Lower leg skin (tissue), 4 donors: ENCODE data around the gene FRS2. TPM values are rescaled to one million over a fixed set of nuclear protein-coding genes. Genes with fewer than 3 reads are reported as not detected.
"Not testable (repeated sequence)": the region's sequence is repeated elsewhere in the genome, so short reads cannot be mapped to it uniquely, and the experiment has no call there.

Experiments used
- DNase-seq, 2 donors: peaks; one replicate each; pipeline ENCODE4 v3.0.0-alpha.2; 2019; ENCODE audit warnings: low spot score in 2 of 2
- H3K4me3 ChIP-seq: fragments of 200-600 bp; sonication (generic); 2 replicates; pipeline ENCODE4 v1.5.1; 2017; ENCODE audit warnings: mild to moderate bottlenecking, low read depth; ENCODE audit not compliant: poor library complexity, severe bottlenecking
- CTCF ChIP-seq, 3 donors: fragments of 450-650 bp; IDR thresholded peaks; one replicate each; pipeline ENCODE4 v1.5.1; 2016; ENCODE audit warnings: antibody characterized with exemption in 3 of 3, mild to moderate bottlenecking in 3 of 3, moderate library complexity in 2 of 3
- POLR2A ChIP-seq, 2 donors: fragments of 450-650 bp; IDR thresholded peaks; one replicate each; pipeline ENCODE4 v1.6.1; 2016 to 2017; ENCODE audit warnings: antibody characterized with exemption in 2 of 2, mild to moderate bottlenecking in 1 of 2, moderate library complexity in 1 of 2
- WGBS, 2 donors: methylation state at CpG; one replicate each; pipeline ENCODE4 v1.1.5; 2018; 5-methylcytosine and 5-hydroxymethylcytosine counted together
- intact Hi-C: fragments of 100-400 bp; cut with DNase I; formaldehyde crosslinking; loops from one replicate; pipeline ENCODE4 v1.15.0; 2023; ENCODE audit warnings: low total_unique reads
- total RNA-seq, 4 donors: library from RNA; depleted of rRNA; stranded (reverse); fragments of >200 nt; gene quantifications; one replicate each; pipeline ENCODE4 v1.1.0, GENCODE V29; 2016

FRS2 gene
- total RNA-seq, 4 donors from 2014 or later, result 33.7 to 64.7 (median 43.5) TPM

- WGBS, 2 donors, result 74 to 88% methylated on average over 6 of the region's 6 CpGs
- H3K4me3 ChIP-seq, result no peak overlapping the region
- TF ChIP-seq CTCF (IDR thresholded peaks at IDR 0.05) (no peak), POLR2A (IDR thresholded peaks at IDR 0.05) (no peak)
- no peak for DNase-seq
- intact Hi-C loops, result no loop called here
Measured at GRCh38 chr12:69601962-69602685, 131.9 kb downstream of the FRS2 start.

- no peak for TF ChIP-seq POLR2A (IDR thresholded peaks at IDR 0.05)
- no peak for TF ChIP-seq CTCF (IDR thresholded peaks at IDR 0.05)
- no peak overlapping the region for H3K4me3 ChIP-seq
Measured at GRCh38 chr12:69602954-69603353, 132.8 kb downstream of the FRS2 start.

GRCh38 chr12:69603556-69603955, 133.4 kb downstream of the FRS2 start:
- DNase-seq, H3K4me3 ChIP-seq, intact Hi-C loops: not testable (repeated sequence)
- 95 to 99% methylated on average over 6 of the region's 6 CpGs for WGBS, 2 donors

More at GRCh38 chr12:69602954-69603353, 132.8 kb downstream of the FRS2 start:
- DNase-seq, result no peak
- intact Hi-C loops, result no loop called here

- WGBS, 2 donors, result 88 to 89% methylated on average over 2 to 3 of the region's 3 CpGs
- H3K4me3 ChIP-seq, intact Hi-C loops, DNase-seq: not testable (repeated sequence)
Measured at GRCh38 chr12:69604275-69604674, 134.1 kb downstream of the FRS2 start.

- DNase-seq, result no peak
- intact Hi-C loops, result no loop called here
- 56 to 57% methylated on average over 2 of the region's 2 CpGs for WGBS, 2 donors
- TF ChIP-seq POLR2A (IDR thresholded peaks at IDR 0.05) (no peak), CTCF (IDR thresholded peaks at IDR 0.05) (no peak)
- H3K4me3 ChIP-seq, result no peak overlapping the region
Measured at GRCh38 chr12:69608114-69608513, 137.9 kb downstream of the FRS2 start.

GRCh38 chr12:69610126-69610525, 139.9 kb downstream of the FRS2 start:
- DNase-seq, result no peak
- no peak overlapping the region for H3K4me3 ChIP-seq
- intact Hi-C loops, result no loop called here
- WGBS, 2 donors, result 88 to 98% methylated on average over 14 to 15 of the region's 15 CpGs
- TF ChIP-seq CTCF (IDR thresholded peaks at IDR 0.05), result no peak
- TF ChIP-seq POLR2A (IDR thresholded peaks at IDR 0.05), result no peak

- no peak for DNase-seq
- WGBS, 2 donors, result 93 to 98% methylated on average over 11 of the region's 11 CpGs
- TF ChIP-seq POLR2A (IDR thresholded peaks at IDR 0.05), result no peak
- TF ChIP-seq CTCF (IDR thresholded peaks at IDR 0.05), result no peak
- intact Hi-C loops, result no loop called here
- H3K4me3 ChIP-seq, result no peak within 1 kb of the TSS
Measured at GRCh38 chr12:69610729-69611128, 140.5 kb downstream of the FRS2 start, which contains the start of gene LRRC10. Gene LRRC10 (minus strand): TSS chr12:69610907. CDS start chr12:69610838, 69 bp downstream.
